Stimulated activated CD4-positive, alpha-beta T cell treated with anti-CD3 and anti-CD28 coated beads, Interleukin-2, amount 100 ng/mL, for 4 hours (primary cell): ENCODE measurements around the gene FUBP1.
"Not testable (repeated sequence)": the region's sequence is repeated elsewhere in the genome, so short reads cannot be mapped to it uniquely, and the experiment has no call there.

Experiments used
- DNase-seq: peaks from one replicate; pipeline ENCODE4 v3.0.0-alpha.2; 2020; ENCODE audit warnings: low read depth

The FUBP1 gene, protein sequence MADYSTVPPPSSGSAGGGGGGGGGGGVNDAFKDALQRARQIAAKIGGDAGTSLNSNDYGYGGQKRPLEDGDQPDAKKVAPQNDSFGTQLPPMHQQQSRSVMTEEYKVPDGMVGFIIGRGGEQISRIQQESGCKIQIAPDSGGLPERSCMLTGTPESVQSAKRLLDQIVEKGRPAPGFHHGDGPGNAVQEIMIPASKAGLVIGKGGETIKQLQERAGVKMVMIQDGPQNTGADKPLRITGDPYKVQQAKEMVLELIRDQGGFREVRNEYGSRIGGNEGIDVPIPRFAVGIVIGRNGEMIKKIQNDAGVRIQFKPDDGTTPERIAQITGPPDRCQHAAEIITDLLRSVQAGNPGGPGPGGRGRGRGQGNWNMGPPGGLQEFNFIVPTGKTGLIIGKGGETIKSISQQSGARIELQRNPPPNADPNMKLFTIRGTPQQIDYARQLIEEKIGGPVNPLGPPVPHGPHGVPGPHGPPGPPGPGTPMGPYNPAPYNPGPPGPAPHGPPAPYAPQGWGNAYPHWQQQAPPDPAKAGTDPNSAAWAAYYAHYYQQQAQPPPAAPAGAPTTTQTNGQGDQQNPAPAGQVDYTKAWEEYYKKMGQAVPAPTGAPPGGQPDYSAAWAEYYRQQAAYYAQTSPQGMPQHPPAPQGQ

GRCh38 chr1:77978969-77979876 lies at the start of gene FUBP1:
FUBP1 (minus strand) TSS chr1:77979072; CDS start chr1:77979004, 68 bp downstream.
- peak; percentile 94 for DNase-seq

- DNase-seq, result not testable (repeated sequence)
These were observed 42.3 kb upstream of the FUBP1 start for GRCh38 chr1:78021134-78021533.

DNA sequence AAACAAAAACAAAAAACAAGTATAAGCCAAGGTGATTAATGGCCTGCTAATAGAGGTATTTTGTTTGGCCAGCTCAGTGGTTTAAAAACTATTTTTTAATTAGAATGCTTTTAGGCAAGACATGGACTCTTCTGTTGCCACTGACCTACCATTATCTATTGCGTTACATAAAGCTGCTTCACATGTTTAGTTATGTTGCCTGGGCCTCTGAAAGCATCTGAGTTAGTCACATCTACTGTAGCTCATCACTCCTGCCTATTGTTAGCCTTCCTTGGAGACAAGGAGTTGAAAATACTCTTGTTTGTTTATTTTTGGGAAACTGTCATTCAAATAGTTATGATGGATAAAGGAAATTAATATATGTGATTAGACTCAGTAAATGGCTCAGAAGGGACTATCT lies 40.2 kb upstream of the FUBP1 start:
- no peak for DNase-seq

DNA sequence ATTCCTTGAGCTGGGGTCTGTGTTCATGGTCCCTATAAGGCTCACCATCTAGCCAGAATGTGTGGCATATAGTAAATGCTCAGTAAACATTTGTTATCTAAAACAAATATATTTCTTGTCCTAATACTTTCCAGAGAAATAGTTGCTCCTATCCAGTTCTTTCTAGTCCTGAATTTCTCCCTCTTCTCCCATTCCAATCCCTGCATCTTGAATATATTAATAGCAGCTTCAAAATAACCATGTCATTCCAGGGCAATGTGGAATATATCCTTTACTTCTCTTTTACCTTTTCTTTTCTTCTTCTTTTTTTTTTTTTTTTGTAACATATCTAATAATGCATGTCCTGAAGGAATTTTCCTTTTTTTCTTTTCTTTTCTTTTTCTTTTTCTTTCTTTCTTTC lies 36.3 kb upstream of the FUBP1 start:
- DNase-seq, result no peak

DNA sequence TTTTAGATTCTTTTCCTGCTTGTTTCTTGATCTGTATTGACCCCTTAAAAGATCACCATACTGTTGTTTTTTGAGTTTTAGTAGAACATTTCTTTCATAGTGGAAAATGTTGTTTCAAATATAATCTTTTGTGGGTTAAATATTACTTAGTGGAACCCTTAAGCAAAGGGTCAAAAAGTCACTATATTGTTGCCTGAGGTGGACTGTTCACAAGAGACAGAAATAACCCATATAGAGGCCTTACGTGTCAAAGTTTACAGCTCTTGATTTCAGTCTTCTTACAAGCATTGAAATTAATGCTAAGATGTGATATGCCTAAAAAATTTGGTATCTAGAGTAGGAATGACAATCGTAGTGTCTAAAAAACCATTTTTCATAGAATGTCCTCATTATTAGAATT lies 32.2 kb upstream of the FUBP1 start:
- DNase-seq, result no peak

- DNase-seq, result no peak
These were observed 31.0 kb upstream of the FUBP1 start for GRCh38 chr1:78009836-78010235.

- no peak for DNase-seq
These were observed 30.4 kb upstream of the FUBP1 start for GRCh38 chr1:78009276-78009675.

DNA sequence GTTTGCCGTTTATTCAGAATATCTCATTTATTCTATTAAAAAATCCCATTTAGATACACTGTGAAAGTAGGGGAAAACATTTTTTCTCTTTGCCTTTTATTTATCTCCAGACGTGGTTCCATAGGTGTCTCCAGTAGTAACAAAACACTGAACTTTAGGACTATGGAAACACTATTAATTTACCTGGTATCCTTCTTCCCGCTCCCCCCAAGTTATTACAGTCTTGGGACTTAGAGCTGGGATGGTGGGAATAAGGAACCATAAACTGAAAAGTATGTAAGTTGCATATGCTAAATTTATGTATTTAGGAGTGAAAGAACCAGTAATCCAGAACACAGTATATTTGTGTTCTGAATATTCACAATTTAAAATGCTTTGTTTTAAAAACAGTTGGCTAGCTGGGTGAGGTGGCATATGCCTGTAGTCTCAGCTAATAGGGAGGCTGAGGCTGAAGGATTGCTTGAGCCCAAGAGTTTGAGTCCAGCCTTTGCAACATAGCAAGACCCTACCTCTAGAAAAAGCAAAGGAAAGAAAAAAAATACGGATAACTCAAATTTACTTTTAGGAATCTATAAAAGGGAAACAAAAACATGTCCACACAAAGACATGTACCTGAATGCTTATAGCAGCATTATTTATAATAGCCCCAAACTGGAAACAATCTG lies 28.9 kb upstream of the FUBP1 start:
- DNase-seq, result no peak

DNA sequence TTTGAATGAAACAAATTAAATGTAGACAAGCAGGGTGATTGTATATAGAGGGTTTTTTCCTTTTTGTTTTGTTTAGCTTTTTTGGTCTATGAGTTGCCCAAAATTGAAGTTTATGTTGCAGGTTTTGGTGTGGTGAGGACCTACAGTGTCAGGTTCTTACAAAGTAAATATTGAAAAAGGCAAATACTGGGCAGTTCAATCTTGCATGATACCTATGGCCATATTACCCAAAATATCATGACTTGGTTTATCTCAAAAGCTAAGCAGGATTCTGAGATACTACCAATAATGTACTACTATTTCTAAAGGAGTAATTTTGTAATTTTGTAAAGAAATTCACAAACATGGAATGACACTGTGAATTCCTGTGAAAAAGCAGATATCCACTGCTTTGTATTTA lies 27.6 kb upstream of the FUBP1 start:
- no peak for DNase-seq

GRCh38 chr1:78005755-78006154 lies 26.9 kb upstream of the FUBP1 start:
- no peak for DNase-seq

GRCh38 chr1:78005448-78005722 lies 26.5 kb upstream of the FUBP1 start:
- DNase-seq, result no peak

- DNase-seq, result peak; percentile 62
These were observed 26.0 kb upstream of the FUBP1 start, which contains the start of gene DNAJB4 for GRCh38 chr1:78004719-78005447. DNAJB4 (plus strand) TSS chr1:78004939; CDS start chr1:78005111, 172 bp downstream.

DNA sequence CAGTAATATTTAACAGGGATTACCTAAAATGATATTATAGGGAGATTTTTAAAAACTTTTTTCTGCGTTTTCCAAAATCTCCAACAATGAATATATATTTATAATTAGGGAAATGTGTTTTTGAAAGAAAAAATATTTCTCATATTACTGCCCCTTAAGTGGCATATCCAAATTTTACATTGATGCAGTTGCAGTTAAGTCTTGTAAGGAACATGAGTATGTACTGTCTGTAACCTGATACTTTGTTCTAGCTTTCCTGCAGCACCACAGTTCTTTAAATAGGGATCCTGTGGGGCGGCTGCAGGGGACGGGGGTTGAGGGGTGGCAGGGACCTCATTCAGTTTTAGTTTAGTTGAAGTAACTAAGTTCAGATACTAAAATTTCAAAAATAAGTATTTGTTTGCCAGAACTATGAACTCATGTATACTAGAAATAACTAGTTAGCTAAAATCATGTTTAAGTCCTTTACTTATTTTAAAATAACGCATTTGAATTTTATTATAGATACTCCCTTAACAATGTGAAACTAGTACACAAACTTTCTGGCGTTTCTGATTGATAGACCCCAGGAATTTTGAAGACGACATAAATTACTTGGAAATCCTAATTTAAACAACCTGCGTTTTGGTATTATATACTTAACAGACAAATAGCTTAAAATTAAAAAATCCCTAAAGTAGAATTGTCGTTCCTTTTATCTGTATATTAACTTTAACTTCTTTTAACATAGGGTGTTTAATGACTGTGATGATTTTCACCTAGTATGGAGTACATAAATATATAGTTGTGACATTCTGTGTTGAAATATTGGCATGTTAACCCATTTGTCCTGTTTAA lies 25.2 kb upstream of the FUBP1 start:
- DNase-seq, result no peak

DNA sequence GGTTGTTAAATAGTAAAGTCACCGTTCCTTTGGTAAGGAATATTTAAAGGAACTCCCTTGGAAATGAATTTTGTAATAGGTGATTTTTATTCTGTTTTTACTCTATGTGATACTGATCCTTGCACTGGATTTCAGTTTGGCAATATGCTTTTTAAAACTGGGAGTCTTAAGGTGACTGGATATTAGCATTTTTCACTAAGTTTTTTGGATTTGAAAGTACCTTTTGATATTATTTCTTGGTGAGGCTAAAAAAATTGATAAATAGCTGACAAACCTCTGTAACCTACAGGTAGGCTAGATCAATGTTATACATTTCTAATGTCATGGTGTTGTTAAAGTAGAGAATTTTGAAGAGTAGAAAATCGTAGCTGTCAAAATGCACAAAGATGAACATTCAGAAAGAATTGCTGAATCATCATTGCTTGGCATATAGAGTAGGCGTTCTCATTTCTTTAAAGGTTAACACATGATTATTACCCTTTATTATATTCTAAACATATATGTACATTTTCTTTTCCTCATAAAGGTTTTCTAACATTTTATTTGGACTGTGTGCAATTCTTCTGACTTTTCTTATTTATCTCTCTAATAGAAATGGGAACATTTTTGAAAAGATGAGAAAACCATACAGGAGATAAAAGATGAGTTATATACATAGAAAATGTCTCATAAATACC lies 24.3 kb upstream of the FUBP1 start:
- DNase-seq, result no peak

DNA sequence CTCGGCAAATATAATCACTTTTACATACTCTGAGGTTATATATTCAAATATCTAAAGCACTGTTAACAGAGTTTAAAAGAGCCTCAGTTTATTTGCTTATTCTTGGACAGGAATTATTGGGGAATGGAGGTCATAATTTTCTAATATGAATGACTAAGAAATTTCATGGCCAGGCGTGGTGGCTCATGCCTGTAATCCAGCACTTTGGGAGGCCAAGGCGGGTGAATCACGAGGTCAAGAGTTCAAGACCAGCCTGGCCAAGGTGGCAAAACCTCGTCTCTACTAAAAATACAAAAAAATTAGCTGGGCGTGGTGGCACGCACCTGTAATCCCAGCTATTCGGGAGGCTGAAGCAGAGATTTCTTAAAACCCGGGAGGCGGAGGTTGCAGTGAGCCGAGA lies 21.7 kb upstream of the FUBP1 start:
- not testable (repeated sequence) for DNase-seq

DNA sequence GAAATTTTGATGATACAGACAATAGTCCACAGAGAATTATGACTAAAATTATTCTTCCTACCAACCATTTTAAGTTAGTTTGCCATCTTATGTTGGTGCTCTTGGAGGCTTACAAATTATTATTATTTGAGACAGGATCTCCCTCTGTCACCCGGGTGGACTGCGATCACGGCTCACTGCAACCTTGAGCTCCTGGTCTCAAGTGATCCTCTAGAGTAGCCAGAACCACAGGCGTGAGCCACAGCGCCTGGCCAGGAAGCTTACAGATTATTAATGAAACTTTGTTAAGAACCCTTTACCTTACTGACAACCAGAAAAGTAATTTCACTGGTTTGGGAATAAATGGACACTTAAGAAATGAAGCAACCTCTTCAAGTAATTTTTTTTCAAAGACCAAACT lies 17.9 kb upstream of the FUBP1 start:
- DNase-seq, result no peak

DNA sequence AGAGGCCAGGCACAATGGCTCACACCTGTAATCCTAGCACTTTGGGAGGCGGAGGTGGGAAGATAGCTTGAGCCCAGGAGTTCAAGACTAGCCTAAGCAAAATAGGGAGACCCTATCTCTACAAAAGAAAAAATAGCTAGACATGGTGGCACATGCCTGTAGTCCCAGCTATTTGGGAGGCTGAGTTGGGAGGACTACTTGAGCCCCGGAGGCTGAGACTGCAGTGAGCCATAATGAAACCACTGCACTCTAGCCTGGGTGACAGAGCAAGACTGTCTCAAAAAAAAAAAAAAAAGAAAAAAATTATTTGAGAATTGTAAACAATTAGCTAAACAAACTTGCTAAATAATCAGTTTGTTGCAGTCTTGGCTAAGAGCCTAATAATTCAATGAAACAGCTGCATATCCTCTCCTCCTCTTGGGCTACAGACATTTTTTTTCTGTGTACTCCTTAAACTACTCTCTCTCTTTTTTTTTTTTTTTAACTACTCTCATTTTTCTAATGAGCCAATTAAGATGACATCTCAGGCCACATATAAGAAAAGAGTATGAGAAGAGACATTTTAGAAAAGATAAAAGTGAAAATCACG lies 15.3 kb upstream of the FUBP1 start:
- no peak for DNase-seq

DNA sequence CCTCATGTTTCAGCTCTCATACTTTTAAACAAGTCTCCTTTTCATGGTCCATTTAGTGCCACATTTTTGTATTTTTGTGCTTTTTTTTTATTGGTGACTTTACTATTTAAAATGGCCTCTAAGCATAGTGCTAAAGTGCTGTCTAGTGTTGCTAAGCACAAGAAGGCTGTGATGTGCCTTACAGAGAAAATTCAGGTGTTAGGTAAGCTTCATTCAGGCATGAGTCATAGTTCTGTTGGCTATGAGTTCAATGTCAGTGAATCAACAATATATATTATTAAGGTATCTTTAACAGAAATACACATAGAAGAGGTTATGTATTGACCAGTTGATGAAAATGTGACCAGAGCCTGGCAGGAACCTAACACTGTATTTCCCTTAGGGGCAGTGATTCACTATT lies 12.8 kb upstream of the FUBP1 start:
- DNase-seq, result no peak

DNA sequence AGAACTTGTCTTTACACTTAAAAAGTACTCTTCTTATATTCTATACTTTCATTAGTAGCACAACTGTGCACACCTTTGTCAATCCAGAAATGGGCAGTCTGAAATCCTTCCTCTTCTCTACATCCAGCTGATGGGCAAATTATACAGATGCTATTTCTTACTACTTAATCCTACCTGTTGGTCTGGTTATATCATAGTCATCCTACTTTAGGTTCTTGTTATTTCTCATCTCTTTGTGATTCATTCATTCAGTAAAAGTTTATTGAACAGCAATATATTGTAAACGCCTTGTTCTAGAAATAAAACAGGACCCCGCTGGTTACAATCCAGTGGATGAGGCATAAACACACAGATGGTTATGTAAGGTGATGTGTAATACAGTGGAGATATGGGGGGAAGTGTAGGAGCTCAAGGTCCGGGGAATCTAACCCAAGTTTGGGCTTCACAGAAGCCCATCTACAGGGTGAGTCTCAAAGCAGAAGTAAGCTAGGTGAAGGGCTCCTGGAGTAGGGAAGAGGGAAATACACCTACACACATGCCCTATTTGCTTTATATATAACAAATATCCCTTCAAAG lies 11.8 kb upstream of the FUBP1 start:
- no peak for DNase-seq
